ENCODE results near the gene ELF4. TPM values are rescaled to one million over a fixed set of nuclear protein-coding genes. Genes with fewer than 3 reads are reported as not detected.

ELF4 gene
- total and polyA plus RNA-seq, 2 experiments from 2014 or later, result 0.50 to 1.8 TPM

DNA sequence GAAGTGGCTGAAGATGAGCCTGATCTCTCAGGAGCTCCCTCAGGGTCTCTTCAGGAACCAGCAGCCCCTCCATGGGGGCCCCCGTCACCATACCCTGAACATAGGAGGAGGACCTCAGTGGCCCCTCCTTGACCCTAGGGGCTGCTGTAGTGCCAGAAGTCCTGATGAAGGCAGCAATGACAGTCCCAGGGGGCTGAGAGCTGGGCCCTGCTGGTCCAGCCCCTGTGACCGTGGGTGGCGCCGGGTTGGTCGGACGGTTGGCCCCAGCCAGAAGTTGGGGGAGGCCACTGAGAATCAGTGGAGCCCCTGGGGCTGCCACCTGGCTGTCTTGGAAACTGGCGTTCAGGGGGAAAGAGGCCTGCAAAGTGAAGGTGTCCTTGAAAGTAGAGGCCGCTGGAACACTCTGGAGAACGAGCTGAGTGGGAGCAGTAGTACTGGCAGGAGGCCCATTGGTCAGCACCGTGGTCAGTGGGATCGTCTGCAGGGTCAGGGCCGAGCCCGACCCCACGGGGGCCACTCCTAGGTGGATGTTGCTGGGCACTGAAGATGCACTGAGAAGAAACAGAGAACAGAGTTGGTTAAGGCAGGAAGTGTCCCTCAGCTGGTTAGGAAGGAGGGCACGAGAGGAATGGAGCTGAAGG is 43.2 kb downstream of the ELF4 start:
- no peak overlapping the region for H3K4me3 ChIP-seq
- H3K79me2 ChIP-seq (replicated peaks; ENCODE audit: insufficient read depth), result no peaks in the 10 kb centered on the region
- H2AFZ ChIP-seq, result no peak overlapping the region
- no peak overlapping the region for H3K27ac Mint-ChIP-seq
- TF ChIP-seq ZNF114 (CRISPR knock-in tag; IDR thresholded peaks at IDR 0.05), result no peak
- no peak for TF ChIP-seq POLR2AphosphoS5 (IDR thresholded peaks at IDR 0.05; ENCODE audit: low read depth)
- TF ChIP-seq, protein P1, sequence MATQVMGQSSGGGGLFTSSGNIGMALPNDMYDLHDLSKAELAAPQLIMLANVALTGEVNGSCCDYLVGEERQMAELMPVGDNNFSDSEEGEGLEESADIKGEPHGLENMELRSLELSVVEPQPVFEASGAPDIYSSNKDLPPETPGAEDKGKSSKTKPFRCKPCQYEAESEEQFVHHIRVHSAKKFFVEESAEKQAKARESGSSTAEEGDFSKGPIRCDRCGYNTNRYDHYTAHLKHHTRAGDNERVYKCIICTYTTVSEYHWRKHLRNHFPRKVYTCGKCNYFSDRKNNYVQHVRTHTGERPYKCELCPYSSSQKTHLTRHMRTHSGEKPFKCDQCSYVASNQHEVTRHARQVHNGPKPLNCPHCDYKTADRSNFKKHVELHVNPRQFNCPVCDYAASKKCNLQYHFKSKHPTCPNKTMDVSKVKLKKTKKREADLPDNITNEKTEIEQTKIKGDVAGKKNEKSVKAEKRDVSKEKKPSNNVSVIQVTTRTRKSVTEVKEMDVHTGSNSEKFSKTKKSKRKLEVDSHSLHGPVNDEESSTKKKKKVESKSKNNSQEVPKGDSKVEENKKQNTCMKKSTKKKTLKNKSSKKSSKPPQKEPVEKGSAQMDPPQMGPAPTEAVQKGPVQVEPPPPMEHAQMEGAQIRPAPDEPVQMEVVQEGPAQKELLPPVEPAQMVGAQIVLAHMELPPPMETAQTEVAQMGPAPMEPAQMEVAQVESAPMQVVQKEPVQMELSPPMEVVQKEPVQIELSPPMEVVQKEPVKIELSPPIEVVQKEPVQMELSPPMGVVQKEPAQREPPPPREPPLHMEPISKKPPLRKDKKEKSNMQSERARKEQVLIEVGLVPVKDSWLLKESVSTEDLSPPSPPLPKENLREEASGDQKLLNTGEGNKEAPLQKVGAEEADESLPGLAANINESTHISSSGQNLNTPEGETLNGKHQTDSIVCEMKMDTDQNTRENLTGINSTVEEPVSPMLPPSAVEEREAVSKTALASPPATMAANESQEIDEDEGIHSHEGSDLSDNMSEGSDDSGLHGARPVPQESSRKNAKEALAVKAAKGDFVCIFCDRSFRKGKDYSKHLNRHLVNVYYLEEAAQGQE (IDR thresholded peaks at IDR 0.05; ENCODE audit: unreplicated experiment), result no peak
- TF ChIP-seq CREB1 (CRISPR knock-in tag; IDR thresholded peaks at IDR 0.05; ENCODE audit: low read depth), result no peak
- TF ChIP-seq, protein P2, sequence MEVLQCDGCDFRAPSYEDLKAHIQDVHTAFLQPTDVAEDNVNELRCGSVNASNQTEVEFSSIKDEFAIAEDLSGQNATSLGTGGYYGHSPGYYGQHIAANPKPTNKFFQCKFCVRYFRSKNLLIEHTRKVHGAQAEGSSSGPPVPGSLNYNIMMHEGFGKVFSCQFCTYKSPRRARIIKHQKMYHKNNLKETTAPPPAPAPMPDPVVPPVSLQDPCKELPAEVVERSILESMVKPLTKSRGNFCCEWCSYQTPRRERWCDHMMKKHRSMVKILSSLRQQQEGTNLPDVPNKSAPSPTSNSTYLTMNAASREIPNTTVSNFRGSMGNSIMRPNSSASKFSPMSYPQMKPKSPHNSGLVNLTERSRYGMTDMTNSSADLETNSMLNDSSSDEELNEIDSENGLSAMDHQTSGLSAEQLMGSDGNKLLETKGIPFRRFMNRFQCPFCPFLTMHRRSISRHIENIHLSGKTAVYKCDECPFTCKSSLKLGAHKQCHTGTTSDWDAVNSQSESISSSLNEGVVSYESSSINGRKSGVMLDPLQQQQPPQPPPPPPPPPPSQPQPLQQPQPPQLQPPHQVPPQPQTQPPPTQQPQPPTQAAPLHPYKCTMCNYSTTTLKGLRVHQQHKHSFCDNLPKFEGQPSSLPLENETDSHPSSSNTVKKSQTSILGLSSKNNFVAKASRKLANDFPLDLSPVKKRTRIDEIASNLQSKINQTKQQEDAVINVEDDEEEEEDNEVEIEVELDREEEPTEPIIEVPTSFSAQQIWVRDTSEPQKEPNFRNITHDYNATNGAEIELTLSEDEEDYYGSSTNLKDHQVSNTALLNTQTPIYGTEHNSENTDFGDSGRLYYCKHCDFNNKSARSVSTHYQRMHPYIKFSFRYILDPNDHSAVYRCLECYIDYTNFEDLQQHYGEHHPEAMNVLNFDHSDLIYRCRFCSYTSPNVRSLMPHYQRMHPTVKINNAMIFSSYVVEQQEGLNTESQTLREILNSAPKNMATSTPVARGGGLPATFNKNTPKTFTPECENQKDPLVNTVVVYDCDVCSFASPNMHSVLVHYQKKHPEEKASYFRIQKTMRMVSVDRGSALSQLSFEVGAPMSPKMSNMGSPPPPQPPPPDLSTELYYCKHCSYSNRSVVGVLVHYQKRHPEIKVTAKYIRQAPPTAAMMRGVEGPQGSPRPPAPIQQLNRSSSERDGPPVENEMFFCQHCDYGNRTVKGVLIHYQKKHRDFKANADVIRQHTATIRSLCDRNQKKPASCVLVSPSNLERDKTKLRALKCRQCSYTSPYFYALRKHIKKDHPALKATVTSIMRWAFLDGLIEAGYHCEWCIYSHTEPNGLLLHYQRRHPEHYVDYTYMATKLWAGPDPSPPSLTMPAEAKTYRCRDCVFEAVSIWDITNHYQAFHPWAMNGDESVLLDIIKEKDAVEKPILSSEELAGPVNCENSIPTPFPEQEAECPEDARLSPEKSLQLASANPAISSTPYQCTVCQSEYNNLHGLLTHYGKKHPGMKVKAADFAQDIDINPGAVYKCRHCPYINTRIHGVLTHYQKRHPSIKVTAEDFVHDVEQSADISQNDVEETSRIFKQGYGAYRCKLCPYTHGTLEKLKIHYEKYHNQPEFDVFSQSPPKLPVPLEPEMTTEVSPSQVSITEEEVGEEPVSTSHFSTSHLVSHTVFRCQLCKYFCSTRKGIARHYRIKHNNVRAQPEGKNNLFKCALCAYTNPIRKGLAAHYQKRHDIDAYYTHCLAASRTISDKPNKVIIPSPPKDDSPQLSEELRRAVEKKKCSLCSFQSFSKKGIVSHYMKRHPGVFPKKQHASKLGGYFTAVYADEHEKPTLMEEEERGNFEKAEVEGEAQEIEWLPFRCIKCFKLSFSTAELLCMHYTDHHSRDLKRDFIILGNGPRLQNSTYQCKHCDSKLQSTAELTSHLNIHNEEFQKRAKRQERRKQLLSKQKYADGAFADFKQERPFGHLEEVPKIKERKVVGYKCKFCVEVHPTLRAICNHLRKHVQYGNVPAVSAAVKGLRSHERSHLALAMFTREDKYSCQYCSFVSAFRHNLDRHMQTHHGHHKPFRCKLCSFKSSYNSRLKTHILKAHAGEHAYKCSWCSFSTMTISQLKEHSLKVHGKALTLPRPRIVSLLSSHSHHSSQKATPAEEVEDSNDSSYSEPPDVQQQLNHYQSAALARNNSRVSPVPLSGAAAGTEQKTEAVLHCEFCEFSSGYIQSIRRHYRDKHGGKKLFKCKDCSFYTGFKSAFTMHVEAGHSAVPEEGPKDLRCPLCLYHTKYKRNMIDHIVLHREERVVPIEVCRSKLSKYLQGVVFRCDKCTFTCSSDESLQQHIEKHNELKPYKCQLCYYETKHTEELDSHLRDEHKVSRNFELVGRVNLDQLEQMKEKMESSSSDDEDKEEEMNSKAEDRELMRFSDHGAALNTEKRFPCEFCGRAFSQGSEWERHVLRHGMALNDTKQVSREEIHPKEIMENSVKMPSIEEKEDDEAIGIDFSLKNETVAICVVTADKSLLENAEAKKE (CRISPR knock-in tag; IDR thresholded peaks at IDR 0.05), result no peak
- TF ChIP-seq EZH2phosphoT487 (IDR thresholded peaks at IDR 0.05; ENCODE audit: unreplicated experiment), result no peak
- TF ChIP-seq, protein P3, sequence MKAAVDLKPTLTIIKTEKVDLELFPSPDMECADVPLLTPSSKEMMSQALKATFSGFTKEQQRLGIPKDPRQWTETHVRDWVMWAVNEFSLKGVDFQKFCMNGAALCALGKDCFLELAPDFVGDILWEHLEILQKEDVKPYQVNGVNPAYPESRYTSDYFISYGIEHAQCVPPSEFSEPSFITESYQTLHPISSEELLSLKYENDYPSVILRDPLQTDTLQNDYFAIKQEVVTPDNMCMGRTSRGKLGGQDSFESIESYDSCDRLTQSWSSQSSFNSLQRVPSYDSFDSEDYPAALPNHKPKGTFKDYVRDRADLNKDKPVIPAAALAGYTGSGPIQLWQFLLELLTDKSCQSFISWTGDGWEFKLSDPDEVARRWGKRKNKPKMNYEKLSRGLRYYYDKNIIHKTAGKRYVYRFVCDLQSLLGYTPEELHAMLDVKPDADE (IDR thresholded peaks at IDR 0.05), result no peak
- TF ChIP-seq ZNF331 (CRISPR knock-in tag; IDR thresholded peaks at IDR 0.05; ENCODE audit: low read depth), result no peak
- no peak for TF ChIP-seq JUNB (IDR thresholded peaks at IDR 0.05; ENCODE audit: unreplicated experiment)
- no peak for TF ChIP-seq EZH2 (IDR thresholded peaks at IDR 0.05; ENCODE audit: low read depth, unreplicated experiment)
- TF ChIP-seq NANOG (IDR thresholded peaks at IDR 0.05; ENCODE audit: borderline replicate concordance), result no peak
- TF ChIP-seq STAT1 (IDR thresholded peaks at IDR 0.05; ENCODE audit: unreplicated experiment), result no peak
- TF ChIP-seq, protein P4, sequence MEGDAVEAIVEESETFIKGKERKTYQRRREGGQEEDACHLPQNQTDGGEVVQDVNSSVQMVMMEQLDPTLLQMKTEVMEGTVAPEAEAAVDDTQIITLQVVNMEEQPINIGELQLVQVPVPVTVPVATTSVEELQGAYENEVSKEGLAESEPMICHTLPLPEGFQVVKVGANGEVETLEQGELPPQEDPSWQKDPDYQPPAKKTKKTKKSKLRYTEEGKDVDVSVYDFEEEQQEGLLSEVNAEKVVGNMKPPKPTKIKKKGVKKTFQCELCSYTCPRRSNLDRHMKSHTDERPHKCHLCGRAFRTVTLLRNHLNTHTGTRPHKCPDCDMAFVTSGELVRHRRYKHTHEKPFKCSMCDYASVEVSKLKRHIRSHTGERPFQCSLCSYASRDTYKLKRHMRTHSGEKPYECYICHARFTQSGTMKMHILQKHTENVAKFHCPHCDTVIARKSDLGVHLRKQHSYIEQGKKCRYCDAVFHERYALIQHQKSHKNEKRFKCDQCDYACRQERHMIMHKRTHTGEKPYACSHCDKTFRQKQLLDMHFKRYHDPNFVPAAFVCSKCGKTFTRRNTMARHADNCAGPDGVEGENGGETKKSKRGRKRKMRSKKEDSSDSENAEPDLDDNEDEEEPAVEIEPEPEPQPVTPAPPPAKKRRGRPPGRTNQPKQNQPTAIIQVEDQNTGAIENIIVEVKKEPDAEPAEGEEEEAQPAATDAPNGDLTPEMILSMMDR (conservative IDR thresholded peaks at IDR 0.05; ENCODE audit: low read depth in 2 of 2), result no peak
- no peaks in the 10 kb centered on the region; the same call in 1 of the 3 replicates for H3K9me3 Mint-ChIP-seq
- H3K27ac ChIP-seq (ENCODE audit: low read depth), result no peak overlapping the region
- peaks cover 11% of the 10 kb centered on the region for H3K4me1 Mint-ChIP-seq
- no peak for DNase-seq (ENCODE audit: low spot score)
- H4K20me1 ChIP-seq (replicated peaks; ENCODE audit: insufficient read depth), result no peaks in the 10 kb centered on the region
- no peak overlapping the region for H3K4me3 Mint-ChIP-seq
- 0 out of 2 replicates have a peak, but pooled peaks cover 1% of the 10 kb centered on the region for H3K27me3 ChIP-seq (ENCODE audit: insufficient read depth)
- peaks cover 8% of the 10 kb centered on the region for H3K27me3 Mint-ChIP-seq (ENCODE audit: insufficient read depth, low read depth, poor library complexity)
- no peaks in the 10 kb centered on the region for H3K36me3 Mint-ChIP-seq (ENCODE audit: low read depth)
- H3K9me2 ChIP-seq (ENCODE audit: insufficient read depth), result no peaks in the 10 kb centered on the region
- no peaks in the 10 kb centered on the region for H3K4me1 ChIP-seq (ENCODE audit: insufficient read depth)
- no peak for ATAC-seq
- no peak overlapping the region for H3K4me2 ChIP-seq
- H3K36me3 ChIP-seq (ENCODE audit: insufficient read depth), result no peaks in the 10 kb centered on the region
- no peaks in the 10 kb centered on the region for H3F3A ChIP-seq (replicated peaks; ENCODE audit: low read depth)
